AG08396 (cell line): ENCODE data around the gene SNX9.
A peak's percentile ranks its signal among the peaks of the same experiment; 100 is the strongest.

ENCODE experiments used
- DNase-seq: peaks from one replicate; pipeline ENCODE4 v3.0.0; 2012; ENCODE audit warnings: low spot score, mixed read lengths

SNX9 gene

DNA sequence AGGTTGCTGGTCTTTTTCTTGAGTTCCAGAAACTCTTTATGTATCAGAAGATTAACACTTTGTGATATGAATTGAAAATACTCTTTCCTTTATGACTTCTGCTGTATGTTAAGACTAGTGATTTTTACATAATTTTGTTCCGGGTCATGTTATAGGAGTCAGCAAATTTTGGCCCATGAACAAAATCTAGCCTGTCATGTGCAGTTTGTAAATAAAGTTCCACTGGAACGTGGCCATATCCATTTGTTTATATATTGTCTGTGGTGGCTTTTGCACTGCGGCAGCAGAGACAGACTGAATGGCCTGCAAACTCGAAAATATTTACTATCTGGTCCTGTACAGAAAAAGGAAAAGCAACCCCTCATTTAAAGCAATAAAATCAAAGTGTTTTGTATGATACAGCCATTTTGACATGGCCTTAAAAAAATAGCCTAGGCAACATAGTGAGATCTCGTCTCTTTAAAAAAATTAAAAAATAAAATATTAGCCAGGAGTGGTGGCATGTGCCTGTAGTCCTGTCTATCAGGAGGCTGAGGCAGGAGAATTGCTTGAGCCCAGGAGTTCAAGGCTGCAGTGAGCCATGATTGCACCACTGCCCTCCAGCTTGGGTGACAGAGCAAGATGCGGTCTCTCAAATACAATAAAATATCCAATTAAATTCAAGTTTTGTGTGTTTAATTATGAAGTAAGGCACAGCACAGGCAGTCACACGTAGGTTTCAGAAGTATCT, 36.9 kb downstream of the SNX9 start:
- DNase-seq = no peak

DNA sequence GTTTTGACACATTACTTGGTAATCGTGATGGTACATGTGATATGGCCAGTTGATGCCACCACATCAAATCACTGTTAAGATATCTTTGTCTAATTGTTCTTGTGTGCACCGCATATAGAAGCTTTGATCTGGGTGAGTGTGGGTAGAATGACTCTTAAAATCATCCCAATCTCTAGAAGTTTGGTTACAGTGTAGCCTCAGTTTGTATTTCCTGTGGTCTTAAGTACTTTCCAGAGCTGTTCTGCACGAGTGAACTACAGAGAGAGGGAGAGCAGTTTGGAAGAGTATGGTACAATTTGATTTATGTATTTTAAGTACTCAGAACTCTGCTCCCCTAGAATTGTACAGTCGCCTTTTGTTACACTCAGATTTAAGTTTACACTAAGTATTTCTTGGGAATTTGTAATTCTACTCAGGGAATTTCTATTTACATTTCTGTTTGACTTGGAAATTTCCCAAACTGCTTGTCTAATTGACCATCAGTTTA, 37.5 kb downstream of the SNX9 start:
- DNase-seq = no peak

DNA sequence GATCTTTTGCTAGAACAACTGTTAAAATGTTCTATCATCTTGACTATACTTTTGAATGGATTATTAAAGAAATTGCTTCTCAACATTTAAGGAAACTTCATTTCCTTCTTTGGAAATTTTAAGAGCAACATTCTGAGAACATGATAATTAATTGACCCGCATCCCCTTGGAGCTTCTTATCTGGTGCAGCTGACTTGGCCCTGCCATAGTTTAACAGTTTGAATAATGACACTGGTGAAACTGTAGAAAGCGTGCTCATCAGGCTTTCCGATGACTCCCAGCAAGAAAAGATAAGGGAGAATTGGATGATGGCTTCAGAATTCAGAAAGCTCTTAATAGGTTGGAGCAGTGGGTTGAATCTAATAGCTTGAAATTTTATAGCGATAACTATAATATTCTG, 38.1 kb downstream of the SNX9 start:
- DNase-seq = no peak

DNA sequence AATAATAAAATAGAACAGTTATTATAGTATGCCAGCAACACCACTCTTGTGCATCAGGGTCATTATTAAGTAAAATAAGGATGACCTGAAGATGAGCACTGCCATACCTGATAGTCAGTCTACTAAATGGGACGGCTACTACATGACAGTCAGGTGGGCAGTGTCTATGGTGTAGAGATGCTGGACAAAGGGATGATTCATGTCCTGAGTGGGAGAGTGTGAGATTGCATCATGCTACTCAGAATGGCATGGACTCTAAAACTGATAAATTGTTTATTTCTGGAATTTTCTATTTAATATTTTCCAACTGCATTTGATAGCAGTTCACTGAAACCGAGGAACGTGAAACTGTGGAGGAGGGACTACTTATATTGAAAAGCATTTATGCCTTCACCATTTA, 38.8 kb downstream of the SNX9 start:
- DNase-seq = no peak

DNA sequence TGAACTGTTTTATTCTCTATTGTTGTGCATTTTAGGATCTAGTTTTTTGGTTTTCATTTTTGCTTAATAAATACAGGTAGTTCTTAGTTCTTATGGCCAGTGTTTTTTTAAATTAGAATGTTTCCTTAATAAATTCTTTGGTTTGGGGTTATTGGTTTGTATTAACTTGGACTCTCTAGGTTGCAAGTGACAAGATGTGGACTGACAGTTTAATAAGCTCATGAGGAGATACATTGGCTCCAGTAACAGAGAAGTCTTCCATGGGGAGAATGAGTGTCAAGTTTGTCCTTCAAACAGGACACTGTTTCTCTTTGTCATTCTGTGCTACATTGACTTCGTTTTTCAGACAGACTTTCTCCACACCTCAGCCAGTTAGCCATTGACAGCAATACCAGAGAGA, 39.7 kb downstream of the SNX9 start:
- DNase-seq = no peak

DNA sequence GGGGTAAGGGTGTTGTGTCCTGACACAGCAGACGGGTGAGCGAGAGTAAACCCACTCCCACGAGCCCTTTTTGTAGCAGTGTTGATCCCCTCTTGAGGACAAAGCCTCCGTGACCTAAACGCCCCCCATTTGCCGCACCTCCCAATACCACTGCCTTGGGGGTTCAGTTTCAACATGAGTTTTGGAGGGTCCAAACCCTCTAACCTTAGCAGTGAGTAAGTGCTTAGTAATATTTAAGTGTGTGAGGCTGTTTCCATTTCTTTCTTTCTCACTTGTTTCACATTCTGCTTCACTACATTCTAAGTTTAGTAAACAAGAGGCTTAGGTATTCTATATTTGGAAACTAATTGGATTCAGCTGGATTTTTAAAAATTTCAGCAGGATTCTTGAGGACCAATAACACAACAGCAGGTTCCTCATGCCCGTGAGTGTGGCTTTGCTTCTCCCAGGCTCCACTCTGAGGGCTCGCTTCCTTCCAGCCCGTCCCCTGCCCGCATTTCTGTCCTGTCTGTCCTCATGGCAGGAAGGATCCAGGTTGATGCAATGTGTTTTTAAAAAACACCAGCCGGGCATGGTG, 41.2 kb downstream of the SNX9 start:
- peak; percentile 12 for DNase-seq

DNA sequence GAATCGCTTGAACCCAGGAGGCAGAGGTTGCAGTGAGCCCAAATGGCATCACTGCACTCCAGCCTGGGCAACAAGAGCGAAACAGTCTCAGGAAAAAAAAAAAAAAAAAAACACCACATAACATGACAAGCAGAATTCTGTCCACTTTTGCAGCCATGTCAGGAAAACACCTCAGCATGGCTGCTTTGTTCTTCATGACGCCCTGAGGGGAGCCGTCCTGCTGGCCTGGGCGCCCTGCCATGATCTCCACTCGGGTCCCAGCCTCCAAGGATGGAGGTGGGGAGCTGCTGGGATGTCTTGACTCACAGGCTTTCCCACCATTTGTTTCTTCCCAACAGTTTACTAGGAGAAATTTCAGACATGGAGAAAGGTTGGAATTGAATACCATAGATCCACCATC, 42.2 kb downstream of the SNX9 start:
- no peak for DNase-seq

DNA sequence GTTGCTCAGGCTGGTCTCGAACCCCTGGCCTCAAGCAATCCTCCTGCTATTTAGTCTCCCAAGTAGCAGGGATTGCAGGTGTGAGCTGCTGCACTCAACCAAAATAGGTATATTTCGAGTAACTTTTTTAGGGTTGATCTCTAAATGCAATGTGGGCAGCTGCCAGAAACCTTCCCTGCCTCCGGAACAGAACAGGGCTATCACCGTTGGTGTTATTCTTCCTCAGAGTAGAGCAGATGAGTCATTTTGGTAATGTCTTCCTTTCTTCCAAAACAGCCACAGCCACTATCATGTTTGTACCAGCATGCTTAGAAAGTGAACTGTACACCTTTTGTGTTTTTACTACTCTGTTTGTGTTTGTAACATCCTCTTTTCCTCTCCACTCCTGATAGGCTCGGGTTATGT, 44.1 kb downstream of the SNX9 start:
- DNase-seq = peak; percentile 16

DNA sequence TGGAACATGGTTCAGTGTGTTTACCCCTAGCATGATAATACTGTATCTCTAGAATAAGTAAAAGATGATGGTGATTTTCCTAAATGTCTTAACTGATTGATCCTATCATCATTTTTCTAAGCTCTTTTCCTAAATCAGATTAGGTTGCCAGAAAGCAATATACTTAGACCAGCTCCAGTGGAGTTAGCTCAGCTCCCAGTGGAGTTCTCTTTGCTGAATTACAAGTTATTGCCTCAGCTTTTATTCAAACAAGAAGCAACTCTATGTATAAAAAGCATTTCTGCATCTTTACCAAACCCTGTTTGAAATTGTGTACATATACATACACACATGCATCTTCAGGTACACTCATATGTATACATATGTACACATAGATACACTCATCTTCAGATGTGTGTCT, 44.9 kb downstream of the SNX9 start:
- no peak for DNase-seq

DNA sequence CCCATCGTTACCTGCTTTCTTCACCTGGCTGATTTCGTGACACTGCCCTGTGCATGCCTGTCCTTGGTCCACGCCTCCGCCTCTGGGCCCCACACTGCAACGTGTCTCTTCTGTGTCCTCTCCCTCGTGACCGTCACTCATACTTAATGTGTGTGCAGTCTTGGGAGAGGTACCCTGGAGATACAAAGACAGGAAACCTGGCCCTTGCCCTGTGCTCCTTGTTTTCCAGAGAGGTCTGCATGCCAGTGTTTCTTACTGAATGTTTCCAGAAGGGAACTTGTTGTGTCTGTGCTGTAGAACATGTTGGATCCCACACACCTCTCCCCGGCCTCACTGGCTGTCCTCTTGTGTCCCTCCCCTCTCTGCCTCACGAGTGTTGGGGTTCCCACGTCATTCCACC, 45.8 kb downstream of the SNX9 start:
- no peak for DNase-seq

DNA sequence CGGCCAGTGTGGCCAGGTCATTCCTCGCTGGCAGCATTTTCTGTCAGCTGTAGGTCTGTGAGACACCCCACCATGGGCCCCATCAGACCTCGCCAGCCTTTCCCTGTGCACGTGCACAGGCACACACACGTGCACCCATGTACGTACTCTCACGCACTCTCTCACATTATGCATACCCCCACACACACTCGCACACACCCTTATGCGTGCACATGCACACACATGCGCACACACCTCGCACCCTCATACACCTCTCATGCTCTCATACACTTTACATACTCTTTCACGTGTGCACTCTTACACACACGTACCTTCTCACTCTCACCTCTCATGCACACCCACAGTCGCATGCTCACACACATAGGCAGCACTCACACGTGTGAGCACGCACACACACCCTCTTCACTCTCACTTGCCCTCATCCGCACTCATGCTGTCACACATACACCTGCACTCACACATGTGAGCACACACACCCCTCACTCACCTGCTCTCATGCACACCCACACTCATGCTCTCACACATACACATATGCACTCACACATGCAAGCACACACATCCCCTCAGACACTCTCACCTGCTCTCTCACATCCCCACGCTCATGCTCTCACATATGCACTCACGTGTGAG, 46.7 kb downstream of the SNX9 start:
- no peak for DNase-seq

DNA sequence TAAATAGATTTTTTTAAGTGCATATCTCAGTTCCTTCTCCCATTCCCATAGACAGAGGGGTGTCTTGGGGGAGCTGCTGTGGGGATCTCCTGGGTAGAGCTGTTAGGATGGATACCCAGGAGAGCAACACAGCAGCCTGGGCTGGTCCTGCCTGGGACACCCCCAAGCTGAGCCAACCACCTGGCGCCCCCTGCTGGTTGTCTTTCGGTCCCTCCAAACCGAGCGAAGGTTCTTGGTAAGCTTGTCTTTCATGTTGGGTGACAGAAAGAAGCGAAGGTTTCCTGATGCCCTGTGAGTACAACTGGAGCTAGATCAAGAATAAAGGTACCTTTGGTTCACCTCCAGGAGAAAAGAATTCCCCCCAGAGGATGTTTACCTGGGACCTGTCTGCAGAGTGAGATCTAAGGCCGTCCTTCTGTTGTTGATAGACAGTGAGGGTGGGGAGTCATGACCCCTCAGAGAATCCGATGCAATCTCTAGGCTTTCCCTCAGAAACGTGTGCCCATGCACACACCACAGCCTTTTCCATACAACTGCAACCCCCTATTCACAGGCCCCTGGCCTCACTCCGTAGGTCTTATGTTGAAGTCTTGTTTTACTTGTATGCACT, 50.8 kb downstream of the SNX9 start:
- peak; percentile 71 for DNase-seq

DNA sequence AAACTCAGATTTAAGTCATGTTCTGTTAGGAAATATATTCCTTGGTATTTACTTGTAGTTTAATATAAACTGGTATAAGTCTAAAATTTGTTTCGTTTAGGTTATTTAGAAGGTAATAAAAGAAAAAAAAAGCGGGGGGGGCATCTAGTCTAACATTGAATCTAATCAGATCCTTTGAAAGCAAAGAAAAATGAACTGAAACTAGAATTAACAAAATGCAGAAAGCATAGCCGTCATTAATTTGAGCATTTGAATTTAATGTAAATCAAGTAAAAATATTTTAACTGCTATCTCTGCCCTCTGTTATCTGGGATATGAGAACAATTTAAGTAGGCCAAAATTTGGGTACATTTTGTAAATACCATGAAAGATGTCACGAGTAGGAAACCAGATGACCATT, 54.1 kb downstream of the SNX9 start:
- no peak for DNase-seq

DNA sequence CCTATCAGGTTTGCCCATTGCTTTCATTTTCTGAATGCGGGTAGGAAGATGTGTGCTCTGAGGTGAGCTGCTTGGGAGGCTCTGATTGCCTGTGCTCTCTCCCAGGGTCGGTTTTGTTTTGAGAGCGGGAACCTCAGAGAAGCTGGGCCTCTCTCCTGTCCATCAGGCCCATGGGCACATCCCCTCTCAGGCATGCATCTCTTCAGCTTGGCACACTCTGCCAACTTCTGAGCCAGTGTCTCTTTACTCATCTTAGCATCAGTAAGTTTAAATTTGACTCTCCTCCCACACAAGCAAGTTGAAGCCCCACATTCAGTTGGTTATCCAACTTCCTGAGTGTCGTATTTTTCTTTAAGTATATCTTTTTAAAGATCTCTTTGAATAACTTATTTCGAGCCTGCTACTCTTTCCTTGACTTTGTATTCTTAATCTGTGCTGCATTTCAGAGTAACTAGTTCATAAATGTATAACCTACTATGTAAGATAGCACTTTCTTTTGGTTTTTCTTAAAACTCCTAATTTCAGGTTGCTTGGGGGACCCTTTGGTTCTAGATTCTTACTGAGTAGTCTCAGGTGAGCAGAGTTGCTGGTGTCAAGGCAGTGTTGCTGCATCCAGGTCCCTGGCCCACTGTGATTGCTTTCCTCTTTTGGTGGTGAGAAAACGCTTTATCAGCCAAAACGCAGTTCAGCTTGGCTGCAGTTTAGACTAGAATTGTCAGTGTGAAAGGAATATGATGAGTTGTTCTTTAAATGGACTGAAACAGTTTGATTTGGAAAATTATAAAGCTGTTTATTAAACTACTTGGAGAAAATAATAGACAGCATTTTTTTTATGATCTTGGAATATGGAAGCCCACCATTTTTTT, 54.8 kb downstream of the SNX9 start:
- DNase-seq = no peak

DNA sequence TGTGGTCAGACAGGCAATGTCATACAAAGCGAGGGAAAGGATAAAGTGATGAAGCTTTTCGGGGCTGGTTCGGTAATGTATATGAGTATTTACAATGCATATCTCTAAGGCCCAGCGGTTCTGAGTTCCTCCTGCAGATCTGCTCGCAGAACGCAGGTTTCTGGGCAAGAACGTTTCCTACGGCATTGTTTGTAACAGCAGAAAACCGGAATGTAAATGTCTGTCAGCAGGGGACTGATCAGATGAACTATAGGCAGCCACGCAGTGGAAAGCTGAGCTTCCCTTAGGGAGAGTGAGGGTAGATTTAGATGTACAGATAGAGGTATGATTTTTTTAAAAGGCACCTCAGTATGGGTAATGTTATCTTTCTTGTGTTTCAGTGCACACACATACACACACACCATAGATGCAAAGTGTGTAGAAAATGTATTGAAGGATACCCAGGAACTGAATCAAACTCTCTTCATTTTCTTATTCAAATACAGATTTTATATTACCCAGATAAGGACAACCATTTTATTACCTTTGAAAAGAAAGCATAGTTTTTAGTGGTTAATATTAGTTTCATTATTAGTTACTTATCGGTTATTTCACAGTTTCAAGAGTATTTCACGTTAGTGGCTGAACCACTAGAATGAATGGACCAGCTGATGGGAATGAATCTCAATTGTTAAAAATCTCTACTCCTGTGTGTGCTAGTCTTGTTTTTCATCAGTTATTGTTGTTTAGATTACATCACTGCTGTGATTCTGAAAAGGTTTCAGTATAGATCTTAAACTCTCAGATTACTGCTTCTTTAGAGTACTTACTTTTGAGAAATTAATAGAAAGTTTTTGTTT, 56.2 kb downstream of the SNX9 start:
- no peak for DNase-seq

DNA sequence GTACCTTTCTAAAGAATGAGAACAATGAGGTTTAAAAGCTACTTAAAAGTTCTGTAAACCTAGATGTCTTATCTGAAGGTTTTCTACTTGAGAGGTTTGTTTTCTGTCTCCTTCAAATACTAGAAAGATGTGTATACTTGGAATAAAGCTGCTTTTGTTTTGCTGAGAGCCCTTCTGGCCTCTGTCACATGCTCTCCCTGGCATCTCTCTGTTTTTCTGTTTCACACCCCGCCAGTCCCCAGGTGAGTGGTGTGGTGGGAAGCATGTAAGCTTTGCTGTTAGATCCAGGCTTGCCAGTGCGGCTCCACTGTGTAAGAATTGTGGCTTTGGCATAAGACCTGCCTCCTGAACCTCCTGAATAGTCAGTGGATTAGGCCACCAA, 56.8 kb downstream of the SNX9 start:
- no peak for DNase-seq

DNA sequence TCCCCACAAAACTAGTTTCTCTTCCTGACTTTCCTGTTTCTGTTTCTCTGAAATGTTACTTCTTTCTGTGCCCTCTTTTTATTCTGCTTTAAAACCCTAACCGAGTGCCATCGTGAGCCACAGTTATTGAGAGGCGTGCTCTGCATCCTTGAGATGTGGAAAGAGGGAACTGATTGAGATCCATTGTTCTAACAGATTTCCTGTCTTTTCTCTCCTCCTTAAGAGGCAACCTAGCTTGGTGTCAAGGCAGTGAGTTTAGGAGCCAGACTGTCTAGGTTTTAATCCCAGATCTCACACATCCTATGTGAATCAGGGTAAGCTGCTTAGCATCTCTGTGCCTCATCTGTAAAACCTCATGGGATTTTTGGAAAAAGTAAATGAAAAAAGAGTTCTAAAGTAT, 57.5 kb downstream of the SNX9 start:
- DNase-seq = no peak

DNA sequence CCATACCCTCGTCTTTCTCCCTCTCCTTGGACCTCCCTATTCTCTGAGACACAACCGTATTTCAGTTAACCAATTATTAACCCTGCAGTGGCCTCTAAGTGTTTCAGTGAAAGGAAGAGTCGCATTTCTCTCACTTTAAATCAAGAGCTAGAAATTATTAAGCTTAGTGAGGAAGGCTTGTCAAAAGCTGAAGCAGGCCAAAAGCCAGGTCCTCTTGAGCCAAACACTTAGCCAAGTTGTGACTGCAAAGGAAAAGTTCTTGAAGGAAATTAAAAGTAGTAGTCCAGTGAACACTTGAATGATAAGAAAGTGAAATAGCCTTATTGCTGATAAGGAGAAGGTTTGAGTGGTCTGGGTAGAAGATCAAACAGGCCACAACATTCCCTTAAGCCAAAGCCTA, 58.3 kb downstream of the SNX9 start:
- no peak for DNase-seq

DNA sequence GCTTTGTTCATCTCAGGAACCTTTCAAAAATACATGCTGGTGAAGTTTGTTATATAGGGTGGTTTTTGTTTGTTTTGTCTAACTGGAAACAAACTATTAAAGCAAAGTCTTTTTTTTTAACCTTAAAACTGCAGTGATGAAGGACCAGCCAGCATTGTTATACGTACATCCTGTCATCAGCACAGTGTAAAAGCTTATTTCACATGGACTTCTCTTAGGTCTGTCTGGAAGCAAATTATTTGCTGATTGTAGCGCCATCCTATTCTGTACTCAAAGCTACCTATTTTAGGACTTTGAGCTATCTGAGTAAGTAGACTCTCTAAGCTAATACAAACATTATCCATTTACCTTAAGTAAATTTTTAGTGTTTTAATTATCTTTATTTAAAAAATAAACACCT, 61.7 kb downstream of the SNX9 start:
- no peak for DNase-seq

DNA sequence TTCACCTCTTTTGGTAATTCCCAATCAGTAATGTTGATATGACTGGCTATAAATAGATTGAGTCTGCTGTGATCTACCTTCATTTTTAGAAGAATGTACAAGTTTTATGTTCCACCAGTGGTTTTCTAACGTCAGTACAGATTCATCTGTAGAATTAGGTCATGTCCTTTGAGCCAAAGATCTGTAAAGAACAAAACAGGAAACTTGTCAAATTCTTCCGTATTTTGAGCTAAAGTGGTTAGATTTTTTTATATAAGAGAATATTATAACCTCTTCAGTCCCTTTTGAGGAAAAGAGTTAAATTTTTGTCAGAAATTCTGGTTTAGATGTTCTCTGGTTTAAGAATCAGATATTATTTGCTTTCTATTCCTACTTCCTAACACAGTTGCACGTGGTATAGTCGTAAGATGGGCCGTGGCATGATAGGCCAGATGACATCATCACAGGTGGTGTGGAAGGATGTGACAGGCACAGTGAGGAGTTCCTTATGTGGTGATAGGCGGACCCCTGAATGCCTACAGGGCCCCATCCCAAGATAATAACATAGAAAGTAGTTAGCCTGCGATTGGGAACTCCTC, 62.3 kb downstream of the SNX9 start:
- no peak for DNase-seq

DNA sequence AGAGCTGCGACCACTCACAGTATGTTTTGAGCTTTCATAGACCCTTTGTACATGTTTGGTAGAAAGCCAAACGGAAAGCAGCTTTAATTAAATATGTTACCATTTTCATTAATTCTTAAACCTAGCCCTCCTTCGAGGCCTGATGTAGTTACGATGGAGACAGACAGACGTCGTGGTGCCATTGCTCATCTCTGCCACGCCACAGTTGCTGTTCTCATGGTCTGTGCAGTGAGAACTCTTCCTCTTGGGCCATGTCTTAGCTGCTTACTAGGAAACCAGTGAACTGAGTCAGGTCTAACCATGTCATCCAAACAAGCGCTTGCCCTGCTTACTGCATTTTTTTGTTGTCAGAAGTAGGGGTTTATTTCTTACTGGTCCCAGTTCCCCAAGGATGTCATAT, 62.8 kb downstream of the SNX9 start:
- DNase-seq = no peak
